Heart right ventricle (tissue), 16 donors: ENCODE measurements around the gene FRS2. TPM values are rescaled to one million over a fixed set of nuclear protein-coding genes. Genes with fewer than 3 reads are reported as not detected.

Experiments used
- ATAC-seq, 8 donors: fragments of 200-7000 bp; cut with Tn5 transposase; one replicate each; pipeline ENCODE4 v1.9.1; 2020; ENCODE audit warnings: mild to moderate bottlenecking in 8 of 8, moderate library complexity in 8 of 8, moderate number of reproducible peaks in 1 of 8
- DNase-seq, 2 donors: peaks; one replicate each; pipeline ENCODE4 v3.0.0-alpha.2; 2020
- H3K27ac ChIP-seq, 10 donors: fragments of 200-600 bp; sonication (generic) in 2 of 10; one replicate each; pipeline versions ENCODE4 v1.5.0 to v1.8.0; 2020 to 2022; ENCODE audit warnings: mild to moderate bottlenecking in 3 of 10
- H3K27me3 ChIP-seq, 7 donors: fragments of 200-600 bp; one replicate each; pipeline ENCODE4 v1.8.0; 2021 to 2022; ENCODE audit warnings: mild to moderate bottlenecking in 2 of 7
- H3K36me3 ChIP-seq, 9 donors: fragments of 200-600 bp; sonication (generic) in 1 of 9; one replicate each; pipeline versions ENCODE4 v1.5.0 to v1.8.0; 2020 to 2022; ENCODE audit warnings: mild to moderate bottlenecking in 2 of 9
- H3K4me1 ChIP-seq, 9 donors: fragments of 200-600 bp; sonication (generic) in 1 of 9; one replicate each; pipeline versions ENCODE4 v1.5.0 to v1.8.0; 2020 to 2022; ENCODE audit warnings: mild to moderate bottlenecking in 4 of 9
- H3K4me3 ChIP-seq, 10 donors: fragments of 200-600 bp; sonication (generic) in 2 of 10; one replicate each; pipeline versions ENCODE4 v1.5.0 to v1.8.0; 2020 to 2022; ENCODE audit warnings: mild to moderate bottlenecking in 7 of 10, moderate library complexity in 2 of 10
- H3K9me3 ChIP-seq, 11 donors: fragments of 200-600 bp in 10 of 11; sonication (generic) in 2 of 11; one replicate each; pipeline versions ENCODE4 v1.5.0 to v1.8.0; 2013 to 2022; ENCODE audit warnings: mild to moderate bottlenecking in 2 of 11, control low read depth in 1 of 11, moderate library complexity in 1 of 11
- WGBS, 2 donors: extraction: QIAGEN DNeasy Blood & Tissue Kit; methylation state at CpG; one replicate each; pipeline ENCODE4 v1.1.7; 2013; ENCODE audit warnings: inconsistent platforms in 1 of 2; 5-methylcytosine and 5-hydroxymethylcytosine counted together
- intact Hi-C, 10 donors: fragments of 100-400 bp; cut with DNase I; formaldehyde crosslinking; loops; one replicate each; pipeline versions ENCODE4 v1.11.1 to v1.14.2; 2022
- polyA plus RNA-seq, 2 donors: library from polyadenylated mRNA; stranded (reverse); fragments of 200-250 nt; gene quantifications; one replicate each; pipeline ENCODE4 v1.2.3, GENCODE V29; 2013
- total RNA-seq, 10 donors: library from RNA; stranded (reverse); fragmentation: NEBNext Ultra II Directional in 3 of 10; extraction: Animal tissue kit (Norgen Biotek cat#: 25700) in 3 of 10; gene quantifications; one replicate each; pipeline versions ENCODE4 v1.2.1 to v1.2.4, GENCODE V29; 2021 to 2023
- TF ChIP-seq, protein P1 (sequence below), 9 donors: fragments of 200-600 bp; sonication (generic) in 2 of 9; IDR thresholded peaks; one replicate each; pipeline versions ENCODE4 v1.5.0 to v1.8.0; 2021 to 2022; ENCODE audit warnings: antibody characterized with exemption in 9 of 9, mild to moderate bottlenecking in 5 of 9, moderate library complexity in 1 of 9
- donor health status: Arrhythmogenic right ventricular cardiomyopathy.
- donor health status: ischemic (EF 13 %, LVEDD 7.1; RV severe dilation, severe dysfunction).
- donor health status: healthy with polysubstance abuse.
- donor health status: DM: no; HTN: yes; CAD: no.
- donor health status: DM: no; HTN: no; CAD: no.
- donor health status: ischemic (EF 25% LVEDD 6.9; RV normal size, moderate dysfunction).
- donor health status: ischemic (EF 25% LVEDD 5.7; RV mildly dilated, moderate dysfunction).
- donor health status: healthy.
- donor health status: DM: yes; HTN: yes; CAD: no.
- donor health status: Ischemic cardiomyopathy.
- donor health status: ischemic (EF 35%, LVEDD 5.7; RV mildly dilated, moderate dysfunction).
- donor health status: nonischemic (EF 11% LVEDD 7.7; RV severe dilation, severe dysfunction).
- donor health status: DM: yes; HTN: yes; CAD: no.
- donor health status: PGD.
- donor health status: ischemic (EF 29% LVEDD 5.4; RV normal size, mild dysfunction).
- donor health status: nonischemic (EF 23%, LVEDD 6.1; RV moderate dilation, normal function).

FRS2 gene
- total and polyA plus RNA-seq, 12 donors: 2.9 to 26.0 (median 19.7) TPM

DNA sequence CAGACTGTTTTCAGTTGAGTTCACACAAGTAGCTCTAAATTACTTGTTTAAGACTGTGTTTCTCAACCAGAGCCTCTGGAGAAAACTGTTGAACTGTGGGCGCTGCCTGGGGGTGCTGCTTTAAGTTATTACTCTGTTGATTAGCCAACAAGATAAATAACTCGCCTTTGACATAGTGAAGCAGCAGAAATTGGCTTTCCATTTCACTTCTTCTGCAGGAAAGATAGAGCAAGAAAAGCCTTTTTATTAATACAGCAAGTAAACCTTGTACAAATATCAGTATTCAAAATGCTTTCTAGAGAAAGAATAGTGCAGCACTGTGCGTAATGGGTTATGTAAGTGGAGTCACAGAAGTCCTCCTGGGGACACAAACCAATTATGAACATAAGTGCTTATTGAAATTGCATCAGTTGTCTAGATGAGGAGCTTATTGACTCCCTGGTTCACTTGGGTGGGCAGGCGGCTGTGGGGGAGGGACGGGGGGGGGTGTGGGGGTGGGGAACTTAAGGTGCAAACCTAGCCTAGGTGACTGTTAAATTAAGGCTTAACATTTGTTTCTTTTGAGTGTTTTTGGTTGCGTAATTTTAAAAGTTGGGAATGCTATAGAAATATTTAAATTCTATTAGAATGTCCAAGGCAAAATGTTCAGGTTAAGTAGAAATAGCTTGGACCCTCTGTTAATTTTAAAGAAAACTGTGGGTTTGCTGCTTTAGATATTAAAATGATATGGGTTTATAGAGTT is 6.3 kb downstream of the FRS2 start:
- peak in 7 of 8 donors; percentile 40 to 79 (median 67) for ATAC-seq
- no peak for DNase-seq
- 53 to 62% methylated on average over 6 of the region's 6 CpGs for WGBS, 2 donors
- Histone ChIP-seq H3K36me3 (no peaks in the 10 kb centered on the region), H3K27me3 (no peaks in the 10 kb centered on the region), H3K4me3 (peak overlapping the region in 3 of 10 donors; percentile 6 to 20 (median 16)), H3K27ac (peak overlapping the region in 8 of 10 donors; percentile 9 to 77 (median 57)), H3K4me1 (peaks cover 3 to 71% (median 53%) of the 10 kb centered on the region in 9 donors), H3K9me3 (no peaks in the 10 kb centered on the region)
- TF ChIP-seq, protein P1, sequence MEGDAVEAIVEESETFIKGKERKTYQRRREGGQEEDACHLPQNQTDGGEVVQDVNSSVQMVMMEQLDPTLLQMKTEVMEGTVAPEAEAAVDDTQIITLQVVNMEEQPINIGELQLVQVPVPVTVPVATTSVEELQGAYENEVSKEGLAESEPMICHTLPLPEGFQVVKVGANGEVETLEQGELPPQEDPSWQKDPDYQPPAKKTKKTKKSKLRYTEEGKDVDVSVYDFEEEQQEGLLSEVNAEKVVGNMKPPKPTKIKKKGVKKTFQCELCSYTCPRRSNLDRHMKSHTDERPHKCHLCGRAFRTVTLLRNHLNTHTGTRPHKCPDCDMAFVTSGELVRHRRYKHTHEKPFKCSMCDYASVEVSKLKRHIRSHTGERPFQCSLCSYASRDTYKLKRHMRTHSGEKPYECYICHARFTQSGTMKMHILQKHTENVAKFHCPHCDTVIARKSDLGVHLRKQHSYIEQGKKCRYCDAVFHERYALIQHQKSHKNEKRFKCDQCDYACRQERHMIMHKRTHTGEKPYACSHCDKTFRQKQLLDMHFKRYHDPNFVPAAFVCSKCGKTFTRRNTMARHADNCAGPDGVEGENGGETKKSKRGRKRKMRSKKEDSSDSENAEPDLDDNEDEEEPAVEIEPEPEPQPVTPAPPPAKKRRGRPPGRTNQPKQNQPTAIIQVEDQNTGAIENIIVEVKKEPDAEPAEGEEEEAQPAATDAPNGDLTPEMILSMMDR (IDR thresholded peaks at IDR 0.05): no peak
- intact Hi-C loops: loop anchor here in 1 of 10 donors (10.0 kb wide), 1 partner anchor 48 kb away; no protein-coding TSS in a partner anchor

DNA sequence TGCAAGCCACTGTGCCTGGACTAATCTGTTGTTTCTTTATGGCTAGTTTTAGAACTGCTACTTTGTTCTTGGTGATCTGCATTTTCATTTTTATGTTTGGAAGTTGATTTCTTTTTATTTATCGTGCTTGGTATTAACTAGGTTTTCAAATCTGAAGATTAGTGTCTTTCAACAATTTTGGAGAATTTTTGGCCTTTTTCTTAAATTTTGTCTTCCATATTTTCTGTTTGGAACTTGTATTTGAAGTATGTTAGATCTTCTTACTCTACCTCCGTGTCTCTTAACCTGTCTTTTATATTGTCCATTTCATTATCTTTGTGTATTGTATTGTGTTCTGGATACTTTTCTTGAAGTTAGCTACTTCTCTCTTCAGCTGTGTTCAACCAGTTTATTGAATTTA is 9.5 kb downstream of the FRS2 start:
- Histone ChIP-seq H3K4me1 (peaks cover 0 to 68% (median 28%) of the 10 kb centered on the region in 9 donors), H3K9me3 (no peaks in the 10 kb centered on the region), H3K36me3 (no peaks in the 10 kb centered on the region), H3K4me3 (no peak overlapping the region), H3K27ac (no peak overlapping the region), H3K27me3 (no peaks in the 10 kb centered on the region)
- intact Hi-C loops: loop anchor here in 1 of 10 donors (10.0 kb wide), 1 partner anchor 45 kb away; no protein-coding TSS in a partner anchor
- WGBS, 2 donors: 97 to 99% methylated on average over 2 of the region's 2 CpGs
- TF ChIP-seq, protein P1 (IDR thresholded peaks at IDR 0.05): no peak
- ATAC-seq (no peak), DNase-seq (no peak)

DNA sequence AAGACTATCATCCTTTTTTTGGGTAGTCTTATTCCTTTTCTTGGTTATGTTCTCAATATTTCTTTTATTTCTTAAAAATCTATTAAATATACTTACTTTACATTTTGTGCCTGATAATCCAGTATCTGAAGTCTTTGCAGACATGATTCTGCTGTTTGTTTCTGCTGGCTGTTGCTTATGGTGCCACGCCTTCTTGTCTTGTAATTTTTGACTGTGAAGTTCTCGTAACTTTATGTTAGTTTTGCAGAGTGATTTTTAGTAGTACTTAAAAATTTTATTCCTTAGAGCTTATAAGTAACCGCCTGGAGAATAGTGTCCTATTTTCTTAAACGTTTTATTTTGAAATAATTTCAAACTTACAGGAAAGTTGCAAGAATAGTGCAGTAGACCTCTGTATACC is 10.5 kb downstream of the FRS2 start:
- 91 to 95% methylated on average over 4 of the region's 4 CpGs for WGBS, 2 donors
- intact Hi-C loops: no loop called here
- ATAC-seq: no peak
- no peak overlapping the region for H3K4me3 ChIP-seq
- no peak overlapping the region for H3K27ac ChIP-seq
- TF ChIP-seq, protein P1 (IDR thresholded peaks at IDR 0.05): no peak
- no peaks in the 10 kb centered on the region for H3K27me3 ChIP-seq
- H3K4me1 ChIP-seq: peaks cover 0 to 59% (median 18%) of the 10 kb centered on the region in 9 donors
- H3K9me3 ChIP-seq: no peaks in the 10 kb centered on the region
- no peak for DNase-seq
- H3K36me3 ChIP-seq: no peaks in the 10 kb centered on the region

DNA sequence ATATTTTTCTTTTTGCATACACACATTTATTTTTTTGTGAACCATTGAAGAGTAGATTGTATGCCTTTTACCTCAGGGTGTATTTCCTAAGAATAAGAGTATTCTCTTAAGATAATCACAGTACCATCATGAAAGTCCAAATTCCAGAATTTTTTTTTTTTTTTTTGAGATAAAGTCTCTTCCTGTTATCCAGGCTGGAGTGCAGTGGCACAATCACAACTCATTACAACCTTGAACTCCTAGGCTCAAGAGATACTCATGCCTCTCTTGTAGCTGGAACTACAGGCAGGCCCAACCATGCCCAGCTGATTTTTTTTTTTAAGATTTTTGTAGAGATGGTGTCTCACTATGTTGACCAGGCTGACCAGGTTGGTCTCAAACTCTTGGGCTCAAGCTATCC is 10.9 kb downstream of the FRS2 start:
- no peak overlapping the region for H3K27ac ChIP-seq
- H3K36me3 ChIP-seq: no peaks in the 10 kb centered on the region
- no peaks in the 10 kb centered on the region for H3K27me3 ChIP-seq
- no peak overlapping the region for H3K4me3 ChIP-seq
- TF ChIP-seq, protein P1 (IDR thresholded peaks at IDR 0.05): no peak
- intact Hi-C loops: no loop called here
- ATAC-seq (no peak), DNase-seq (no peak)
- peaks cover 0 to 55% (median 14%) of the 10 kb centered on the region in 9 donors for H3K4me1 ChIP-seq
- no peaks in the 10 kb centered on the region for H3K9me3 ChIP-seq
